GM21528 (cell line): ENCODE measurements around the gene HEG1.

ENCODE experiments used
- ATAC-seq: cut with Tn5 transposase; IDR thresholded peaks from one replicate; pipeline ENCODE4 v1.9.1; 2021; ENCODE audit warnings: mild to moderate bottlenecking, moderate library complexity; ENCODE audit not compliant: unreplicated experiment, low FRiP score

The HEG1 gene

DNA sequence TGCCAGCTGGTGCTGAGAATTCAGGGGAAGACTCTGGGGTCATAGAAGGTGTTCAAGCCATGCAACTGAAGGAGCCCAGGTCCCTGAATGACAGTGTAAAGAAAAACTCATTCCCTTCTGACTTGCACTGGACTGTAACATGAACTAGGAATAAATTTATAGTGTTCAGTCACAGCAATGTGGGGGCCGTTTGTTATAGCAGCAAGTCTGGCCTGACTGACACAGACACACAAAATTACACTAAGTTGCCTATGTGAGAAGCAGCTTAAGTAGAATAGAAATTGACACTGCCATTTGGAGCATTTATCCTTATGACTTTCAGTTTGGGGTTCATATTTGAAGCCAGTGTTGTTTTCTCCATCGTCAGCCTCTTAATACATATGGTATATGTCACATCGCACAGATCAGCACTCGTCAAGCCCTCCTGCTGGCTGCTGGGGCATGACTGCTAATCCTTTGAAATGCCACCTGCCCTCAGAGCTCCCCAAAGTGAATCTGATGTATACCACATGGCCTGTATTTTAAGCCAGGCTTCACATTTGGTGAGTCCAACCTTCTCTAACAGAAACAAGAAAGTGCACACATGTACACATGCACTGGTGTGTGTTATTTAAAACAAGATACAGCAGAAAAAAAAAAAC is 17.1 kb upstream of the HEG1 start:
- no peak for ATAC-seq

DNA sequence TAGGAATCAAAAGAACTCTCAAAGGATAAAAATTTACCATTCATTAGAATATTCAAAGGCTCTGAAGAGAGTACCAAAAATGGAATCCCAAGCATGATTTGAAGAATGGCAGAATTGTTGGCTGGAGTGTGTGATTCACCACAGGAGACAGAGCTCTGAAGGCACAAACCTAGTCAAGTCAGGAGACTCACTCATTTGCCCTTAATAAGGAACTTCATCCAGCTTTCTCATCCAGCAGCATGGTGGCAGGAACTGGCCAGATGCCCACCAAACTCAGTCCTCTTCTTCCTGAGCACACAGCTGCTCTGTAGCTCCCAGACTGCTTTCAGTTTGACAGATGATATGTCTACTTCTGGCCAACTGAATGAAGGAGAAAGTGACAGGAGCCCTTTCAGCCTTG is 16.5 kb upstream of the HEG1 start:
- no peak for ATAC-seq

DNA sequence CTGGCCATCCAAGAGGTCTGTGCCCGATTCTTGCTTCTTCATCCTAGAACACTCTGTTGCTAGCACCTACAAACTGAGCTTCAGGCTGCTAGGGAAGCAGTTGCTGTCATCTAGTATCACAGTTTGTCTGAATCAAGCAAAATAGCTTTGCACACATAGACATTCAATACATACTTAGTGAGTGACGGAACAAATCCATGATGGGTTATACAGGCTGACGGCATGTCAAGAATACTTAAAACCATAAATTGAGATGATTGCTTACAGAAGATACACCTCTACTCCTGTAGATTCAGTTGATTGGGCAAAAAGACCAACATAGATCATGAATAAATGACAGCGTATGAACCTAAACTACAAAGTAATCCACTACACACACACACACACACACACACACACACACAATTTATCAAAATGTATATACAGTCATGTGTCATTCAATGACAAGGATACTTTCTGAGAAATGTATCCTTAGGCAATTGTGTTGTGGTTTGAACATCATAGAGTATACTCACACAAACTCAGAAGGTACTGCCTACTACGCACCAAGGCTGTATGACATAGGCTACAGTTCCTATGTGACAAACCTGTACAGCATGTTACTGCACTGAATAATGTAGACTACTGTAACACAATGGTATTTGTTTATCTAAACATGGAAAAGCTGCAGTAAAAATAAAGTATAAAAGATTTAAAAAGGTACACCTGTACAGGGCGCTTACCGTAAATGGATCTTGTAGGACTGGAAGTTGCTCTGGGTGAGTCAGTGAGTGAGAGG is 14.4 kb upstream of the HEG1 start:
- ATAC-seq, result no peak

DNA sequence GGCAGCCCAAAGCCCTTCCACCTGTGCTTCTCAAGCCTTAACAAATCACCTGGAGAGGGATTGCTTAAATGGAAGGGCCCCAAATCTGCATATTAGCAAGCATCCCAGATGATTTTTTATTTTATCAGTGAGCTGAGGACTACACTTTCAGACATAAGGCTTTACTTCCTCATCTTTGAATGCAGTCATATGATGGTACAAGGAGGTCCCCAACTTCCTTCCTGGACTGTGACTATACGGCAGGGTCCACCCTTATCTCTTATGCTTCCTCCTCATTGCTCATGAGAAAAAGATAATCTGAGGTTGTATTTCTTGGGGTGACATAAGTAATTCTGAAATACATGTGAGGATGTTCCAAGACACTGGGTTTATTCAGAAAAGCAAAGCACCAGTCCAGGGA is 13.7 kb upstream of the HEG1 start:
- ATAC-seq, result no peak

DNA sequence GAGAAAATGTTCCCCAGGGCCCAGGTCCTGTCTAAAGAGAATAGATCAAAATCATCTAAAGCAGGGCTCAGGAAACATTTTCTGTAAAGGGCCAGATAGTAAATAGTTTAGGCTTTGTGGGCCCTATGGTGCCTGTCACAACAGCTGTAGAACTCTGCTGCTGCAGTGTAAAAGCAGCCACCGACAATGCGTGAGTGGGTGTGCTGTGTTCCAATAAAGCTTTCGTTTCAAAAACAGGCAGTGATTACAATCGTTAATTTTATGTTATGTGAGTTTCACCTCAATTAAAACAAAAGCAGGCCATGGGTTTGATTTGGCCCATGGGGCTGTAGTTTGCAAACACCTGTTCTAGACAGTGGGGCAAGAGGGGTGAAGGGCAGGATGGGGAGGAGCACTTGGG is 12.5 kb upstream of the HEG1 start:
- ATAC-seq, result no peak

DNA sequence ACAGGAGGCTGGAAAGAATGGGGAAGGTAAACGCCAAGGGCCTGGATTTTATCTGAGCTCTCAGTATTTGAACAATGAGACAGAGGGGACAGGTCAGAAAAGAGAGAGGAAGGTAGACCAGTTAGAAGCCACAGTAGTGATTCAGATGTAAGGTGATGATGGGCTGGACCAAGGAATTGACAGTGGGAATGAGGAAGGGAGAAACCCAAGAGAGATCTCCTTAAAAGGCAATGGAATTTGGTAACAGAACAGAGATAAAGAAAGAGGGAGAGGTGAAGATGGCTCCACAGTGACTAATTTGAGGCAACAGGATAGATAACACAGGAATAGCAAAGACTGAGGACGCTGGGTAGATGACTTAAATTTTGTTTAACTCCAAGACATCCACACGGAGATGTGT is 11.4 kb upstream of the HEG1 start:
- no peak for ATAC-seq

DNA sequence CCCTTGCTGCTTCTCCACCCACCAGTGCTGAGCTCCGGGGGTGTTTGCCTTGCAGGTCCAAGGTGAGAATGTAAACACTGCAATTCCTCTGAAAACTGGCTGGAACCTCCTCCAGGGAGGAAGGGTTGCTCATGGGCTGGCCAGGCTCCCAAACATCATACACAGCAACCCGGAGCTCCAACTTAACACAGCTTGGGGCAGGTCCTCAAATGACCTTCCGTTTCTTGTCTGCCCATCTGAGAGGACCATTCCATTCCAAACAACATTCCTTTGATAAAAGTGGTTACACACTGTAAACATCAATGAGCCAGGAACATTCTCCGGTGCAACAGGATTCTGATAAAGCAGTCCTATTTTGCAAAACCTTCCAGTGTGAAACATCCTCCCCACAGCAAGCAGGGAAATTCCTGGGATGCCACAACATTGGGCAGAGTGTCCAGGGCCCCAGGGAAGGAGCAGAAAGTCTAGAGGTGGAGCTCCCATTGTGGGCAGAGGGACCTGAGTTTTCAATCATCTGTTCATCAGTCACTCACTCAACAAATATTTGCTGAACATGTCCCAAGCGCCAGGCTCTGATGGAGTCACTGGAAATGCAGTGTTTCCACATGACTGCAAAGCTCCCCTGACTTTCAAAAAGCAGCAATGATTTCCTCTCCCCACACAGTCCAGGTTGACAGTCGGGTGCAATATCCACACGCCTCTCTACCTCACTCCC is 7.3 kb upstream of the HEG1 start:
- no peak for ATAC-seq

DNA sequence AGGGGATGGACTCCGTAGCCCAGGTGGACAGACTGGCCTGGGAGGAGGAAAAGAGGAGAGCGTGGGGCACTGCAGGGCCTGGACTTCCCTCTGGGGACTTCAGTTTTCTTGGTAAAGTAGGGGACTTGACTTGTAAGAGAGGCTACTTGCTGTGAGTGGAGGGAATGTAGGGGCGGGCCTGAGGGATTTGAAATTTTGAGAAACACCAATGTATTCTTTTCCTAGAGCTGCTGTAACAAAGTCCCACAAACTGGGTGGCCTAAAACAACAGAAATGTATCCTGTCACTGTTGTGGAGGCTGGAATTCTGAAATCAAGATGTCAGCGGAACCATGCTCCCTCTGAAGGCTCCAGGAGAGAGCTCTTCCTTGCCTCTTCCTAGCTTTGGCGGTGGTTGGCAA is 5.8 kb upstream of the HEG1 start:
- ATAC-seq, result no peak

DNA sequence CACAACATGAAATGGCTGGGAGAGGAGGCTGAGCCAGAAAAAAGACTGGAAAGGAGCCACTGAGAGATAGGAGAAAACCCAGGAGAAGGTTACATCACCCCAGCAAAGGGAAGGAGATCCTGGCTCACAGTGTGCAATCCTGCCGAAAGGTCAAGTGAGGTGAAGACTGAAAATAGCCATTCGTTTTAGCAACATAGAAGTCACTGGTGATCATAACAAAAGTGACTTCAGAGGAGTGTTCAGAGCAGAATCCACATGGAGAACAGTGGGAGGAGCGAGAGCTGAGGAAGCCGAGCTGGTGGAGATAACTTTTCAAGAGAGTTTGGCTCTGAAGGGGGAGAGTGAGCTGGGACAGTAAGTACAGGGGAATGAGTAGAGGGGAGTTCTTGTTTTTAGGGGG is 5.4 kb upstream of the HEG1 start:
- no peak for ATAC-seq

DNA sequence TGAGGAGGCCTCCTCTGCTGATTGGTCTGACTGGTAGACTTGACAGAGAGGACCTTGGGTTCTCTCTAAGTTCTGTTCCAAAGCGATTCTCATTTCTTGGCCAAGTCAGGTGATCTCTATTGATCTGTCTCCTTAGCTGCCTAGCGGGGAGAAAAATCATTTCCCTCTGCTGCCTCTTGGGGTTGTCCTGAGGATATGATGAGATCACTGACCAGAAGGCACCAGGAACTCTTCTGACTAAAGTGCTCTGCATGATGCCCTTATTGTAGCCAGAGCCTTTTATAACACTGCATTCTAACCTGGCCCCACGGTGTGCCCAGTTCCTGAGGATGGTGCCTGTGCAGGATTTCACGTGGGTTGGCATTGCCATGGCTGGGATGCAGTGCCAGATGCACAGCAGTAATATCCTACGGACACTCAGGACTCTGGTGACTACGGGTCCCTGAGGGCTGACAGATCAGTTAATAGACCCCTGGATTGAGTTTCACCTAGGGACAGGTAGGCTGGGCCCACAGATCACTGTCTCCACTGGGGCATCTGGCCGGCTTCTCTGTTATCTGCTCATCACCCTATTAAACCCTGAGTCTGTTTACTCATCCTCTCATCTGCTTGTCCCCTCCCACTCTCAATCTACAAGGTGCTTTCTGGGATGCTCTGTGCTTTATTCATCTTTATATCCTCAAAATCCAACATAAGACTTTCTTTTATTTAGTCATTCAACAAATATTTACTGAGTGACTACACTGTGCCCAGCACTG is 3.9 kb upstream of the HEG1 start:
- ATAC-seq, result no peak

DNA sequence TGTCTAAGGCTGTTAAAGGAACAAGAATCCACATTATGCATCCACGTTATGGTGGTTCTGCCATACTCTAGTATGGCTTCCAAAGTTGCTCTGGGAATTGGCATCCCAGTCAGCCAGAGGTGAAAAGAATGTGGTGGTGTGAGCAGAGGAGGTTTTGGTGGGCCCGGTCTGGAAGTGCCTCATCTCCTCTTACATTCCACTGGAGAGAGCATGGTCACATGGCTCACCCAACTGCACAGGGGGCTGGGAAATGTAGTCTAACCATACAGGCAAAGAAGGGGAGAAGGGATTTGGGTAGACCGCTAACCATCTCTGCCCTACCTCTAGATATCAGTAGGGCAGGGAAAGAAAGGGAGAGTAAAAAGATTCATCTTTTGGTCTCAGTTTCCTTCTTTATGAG is 3.2 kb upstream of the HEG1 start:
- ATAC-seq, result no peak

DNA sequence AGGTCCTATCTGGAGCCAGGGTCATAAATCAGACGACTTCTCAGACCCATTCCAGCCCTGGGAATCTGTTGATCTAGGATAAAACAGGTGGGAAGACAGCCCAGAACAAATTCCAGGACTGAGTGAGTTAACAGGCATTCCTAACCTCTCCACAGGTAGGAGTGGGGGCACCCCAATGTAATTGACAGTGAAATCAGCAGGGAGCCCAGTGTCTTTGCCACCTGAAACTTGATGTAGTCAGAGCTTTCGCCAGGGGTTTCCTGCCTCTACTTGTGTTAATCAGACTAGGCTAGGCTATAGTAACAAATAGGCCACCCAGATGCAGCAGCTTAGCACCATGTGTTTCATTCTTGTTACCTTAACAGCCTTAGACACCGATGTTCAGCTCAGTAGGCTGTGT is 2.7 kb upstream of the HEG1 start:
- ATAC-seq, result no peak

DNA sequence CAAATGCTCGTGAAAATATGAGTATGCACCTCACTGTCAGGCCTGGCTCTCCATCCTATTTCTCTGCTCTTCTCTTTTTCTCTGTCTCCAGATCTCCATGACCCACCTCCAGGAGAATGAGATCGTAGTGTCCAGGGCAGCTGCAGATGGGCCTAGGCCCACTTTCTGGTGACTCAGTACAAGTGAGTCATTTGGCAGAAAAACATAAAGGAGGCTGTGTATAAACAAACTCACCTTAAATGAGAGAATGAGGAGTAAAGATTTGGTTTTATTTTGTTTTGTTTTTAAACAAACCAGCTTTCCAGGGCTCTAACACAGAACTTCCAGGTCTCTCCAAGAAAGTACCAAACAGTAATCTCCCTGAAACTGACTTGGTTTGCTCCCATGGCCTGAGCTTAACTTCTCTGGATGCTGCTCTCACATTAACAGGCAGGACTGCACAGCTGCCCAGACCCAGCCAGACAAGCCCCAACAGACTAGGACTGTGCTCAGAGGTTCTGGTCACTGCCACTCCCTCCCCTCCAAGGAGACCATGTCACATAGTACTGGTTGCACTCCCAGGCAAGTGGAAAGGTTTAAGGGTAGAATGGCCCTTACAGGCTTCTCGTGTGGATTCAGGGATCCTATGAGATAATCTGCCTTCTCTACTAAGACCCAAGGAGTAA is 1.5 kb upstream of the HEG1 start:
- no peak for ATAC-seq

DNA sequence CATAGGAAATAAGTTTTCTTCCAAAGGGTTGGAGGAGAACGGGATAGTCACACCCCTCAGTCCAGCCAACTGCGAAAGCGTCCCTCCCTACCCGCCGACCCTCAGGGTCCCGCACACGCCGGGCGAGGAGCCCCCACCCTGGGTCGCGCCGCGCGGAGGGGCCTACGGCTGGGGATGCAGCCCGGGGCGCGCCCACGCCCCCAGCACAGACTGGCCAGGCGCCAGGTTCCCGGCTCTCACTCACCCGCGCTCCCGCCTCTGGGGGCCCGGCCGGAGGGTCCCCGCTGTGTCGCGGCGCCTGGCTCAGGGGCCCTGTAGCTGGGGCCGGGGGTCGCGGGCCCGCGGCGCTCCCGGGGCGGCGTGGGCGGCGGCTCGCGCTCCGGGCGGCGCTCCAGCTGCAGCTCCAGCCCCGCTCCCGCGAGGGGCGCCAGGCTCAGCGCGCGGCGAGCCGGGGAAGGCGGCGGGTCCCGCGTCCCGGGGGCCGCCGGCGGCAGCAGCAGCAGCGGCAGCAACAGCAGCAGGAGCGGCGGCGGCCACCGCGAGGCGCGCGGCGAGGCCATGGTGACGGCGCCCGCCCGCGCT is 375 bp downstream of the HEG1 start:
- ATAC-seq, result peak; percentile 16

DNA sequence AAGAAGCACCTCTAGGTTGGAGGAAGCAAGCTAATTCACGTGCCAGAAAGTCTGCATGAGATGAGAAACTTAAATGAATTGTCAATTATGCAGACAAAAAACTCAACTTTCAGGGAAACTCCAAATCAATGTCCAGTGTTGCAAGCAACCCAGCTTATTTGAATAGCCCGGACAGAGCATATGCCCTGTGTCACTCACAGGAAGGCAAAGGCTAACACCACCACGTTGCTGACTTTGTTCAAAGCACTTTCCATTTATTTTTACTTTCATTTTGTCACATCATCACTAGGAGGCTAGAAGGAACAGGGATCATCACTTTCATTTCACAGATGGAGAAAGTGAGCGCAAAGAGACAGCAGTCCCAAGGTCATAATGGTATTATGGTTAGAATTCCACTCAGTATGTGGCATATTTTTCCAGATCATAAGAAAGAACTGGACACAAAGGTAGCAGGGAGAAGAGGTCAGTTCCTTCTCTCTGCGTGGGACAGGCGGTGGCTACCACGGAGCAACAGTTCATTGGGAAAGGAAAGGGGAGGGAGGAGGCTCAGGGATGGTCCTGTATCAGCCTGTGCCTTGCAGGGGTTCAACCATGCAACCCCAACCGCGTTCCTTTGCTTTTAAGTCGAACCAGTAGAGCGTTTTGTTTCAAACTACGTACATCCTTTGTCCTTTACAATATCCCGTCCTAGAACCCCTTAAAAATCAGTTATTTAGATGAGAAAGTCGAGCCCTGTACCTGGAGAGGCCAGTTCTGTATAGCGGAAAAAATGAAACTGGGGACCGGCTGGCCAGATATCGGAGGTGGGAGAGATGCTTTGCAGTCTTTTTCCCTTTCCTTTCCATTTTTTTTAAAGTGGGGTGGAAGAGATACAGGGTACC is 1.1 kb downstream of the HEG1 start:
- ATAC-seq, result no peak

DNA sequence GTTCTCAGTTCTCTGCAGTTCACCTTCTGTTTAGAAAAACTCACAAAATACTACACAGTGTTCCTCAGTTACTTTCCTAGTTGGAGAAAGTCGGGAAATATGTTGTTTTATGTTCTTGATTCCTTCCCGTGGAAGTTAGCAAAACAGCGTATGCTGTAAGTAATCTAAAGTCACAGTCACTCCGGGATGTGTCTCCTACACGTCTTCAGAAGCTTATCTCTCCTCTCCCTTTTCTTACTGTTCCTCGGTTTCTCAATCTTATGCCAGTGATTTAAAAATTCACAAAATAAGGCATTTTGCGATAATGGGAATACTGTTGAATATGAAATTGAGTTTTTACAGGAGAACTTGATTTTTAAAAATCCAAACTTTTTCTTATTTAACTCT is 1.7 kb downstream of the HEG1 start:
- no peak for ATAC-seq

DNA sequence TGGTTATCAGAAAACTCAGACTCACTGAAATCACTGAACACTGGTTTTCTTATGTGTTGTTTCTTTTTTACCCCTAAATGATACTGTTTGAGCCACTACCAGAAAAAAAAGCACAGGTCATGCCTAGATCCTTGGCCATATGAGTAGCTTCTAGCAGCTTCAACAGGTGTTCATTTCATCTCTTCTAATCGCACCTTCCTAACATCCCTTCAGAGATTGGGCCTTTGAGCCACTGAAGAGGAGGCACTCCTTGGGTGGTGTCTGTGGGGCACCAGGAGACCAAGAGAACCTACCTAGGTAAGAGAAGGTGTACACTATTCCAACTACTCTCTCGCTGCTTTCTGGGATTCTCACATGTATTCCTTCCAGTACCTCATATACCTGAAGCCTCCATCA is 2.5 kb downstream of the HEG1 start:
- ATAC-seq, result no peak

DNA sequence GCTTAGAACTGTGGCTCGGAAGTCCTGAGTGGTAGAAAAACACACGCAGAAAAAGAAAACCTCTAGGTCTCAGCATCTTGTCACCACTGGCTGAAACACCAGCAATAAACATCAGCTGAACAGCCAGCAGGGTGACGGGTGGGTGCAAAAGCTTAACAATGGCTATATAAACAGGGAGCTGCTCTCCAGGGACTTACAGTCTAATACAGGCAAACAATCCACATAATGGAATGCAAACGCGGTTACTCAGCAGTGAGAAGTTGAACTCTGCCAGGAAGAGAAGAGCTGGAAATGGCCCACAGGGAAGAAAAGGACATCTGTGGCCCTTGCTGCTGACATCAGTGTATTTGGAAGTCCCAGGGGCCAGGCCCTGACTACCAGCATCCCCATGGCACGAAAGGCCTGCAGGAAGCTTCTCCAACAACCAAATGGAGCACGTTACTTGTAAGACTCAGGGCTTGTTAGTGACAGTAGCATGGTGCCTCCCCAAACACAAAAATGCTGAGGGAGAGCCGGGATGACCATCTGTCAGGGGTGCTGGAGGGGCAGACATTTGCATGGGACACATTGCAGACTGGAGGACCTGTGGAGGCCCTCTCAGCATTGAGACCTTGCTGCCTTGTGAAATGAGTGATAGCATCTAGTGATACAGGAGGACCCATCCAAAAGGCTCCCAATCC is 3.0 kb downstream of the HEG1 start:
- no peak for ATAC-seq
